Liver (tissue), 3 donors: ENCODE measurements around the gene SYNGR4.
"Not testable (repeated sequence)": the region's sequence is repeated elsewhere in the genome, so short reads cannot be mapped to it uniquely, and the experiment has no call there.

Experiments
- ATF3 ChIP-seq: IDR thresholded peaks from 2 replicates; pipeline ENCODE4 v1.6.1; 2016; ENCODE audit warnings: antibody characterized with exemption
- RAD21 ChIP-seq, 2 donors: IDR thresholded peaks; 2 replicates each; pipeline ENCODE4 v1.6.1; 2016; ENCODE audit warnings: antibody characterized with exemption in 2 of 2, mild to moderate bottlenecking in 2 of 2
- TAF1 ChIP-seq: conservative IDR thresholded peaks from 2 replicates; pipeline ENCODE4 v1.6.1; 2016; ENCODE audit warnings: antibody characterized with exemption, mild to moderate bottlenecking
- ZBTB33 ChIP-seq: IDR thresholded peaks from 2 replicates; pipeline ENCODE4 v1.6.1; 2016; ENCODE audit warnings: antibody characterized with exemption
- TF ChIP-seq, protein P1 (sequence below): IDR thresholded peaks from 2 replicates; pipeline ENCODE4 v1.6.1; 2016; ENCODE audit warnings: antibody characterized with exemption, mild to moderate bottlenecking
- TF ChIP-seq, protein P2 (sequence below): fragments of 150-350 bp; IDR thresholded peaks from 2 replicates; pipeline ENCODE4 v1.5.1; 2017; ENCODE audit warnings: improper control_type of control experiment, low read depth, low read length; ENCODE audit not compliant: missing input control
- donor health status: healthy.
- donor health status: healthy.

DNA sequence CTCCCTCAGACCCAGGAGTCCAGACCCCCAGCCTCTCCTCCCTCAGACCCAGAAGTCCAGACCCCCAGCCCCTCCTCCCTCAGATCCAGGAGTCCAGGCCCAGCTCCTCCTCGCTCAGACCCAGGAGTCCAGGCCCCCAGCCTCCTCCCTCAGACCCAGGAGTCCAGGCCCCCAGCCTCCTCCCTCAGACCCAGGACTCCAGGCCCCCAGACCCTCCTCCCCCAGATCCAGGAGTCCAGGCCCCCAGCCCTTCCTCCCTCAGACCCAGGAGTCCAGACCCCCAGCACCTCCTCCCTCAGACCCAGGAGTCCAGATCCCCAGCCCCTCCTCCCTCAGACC lies 27.8 kb downstream of the SYNGR4 start:
- TF ChIP-seq, protein P1, sequence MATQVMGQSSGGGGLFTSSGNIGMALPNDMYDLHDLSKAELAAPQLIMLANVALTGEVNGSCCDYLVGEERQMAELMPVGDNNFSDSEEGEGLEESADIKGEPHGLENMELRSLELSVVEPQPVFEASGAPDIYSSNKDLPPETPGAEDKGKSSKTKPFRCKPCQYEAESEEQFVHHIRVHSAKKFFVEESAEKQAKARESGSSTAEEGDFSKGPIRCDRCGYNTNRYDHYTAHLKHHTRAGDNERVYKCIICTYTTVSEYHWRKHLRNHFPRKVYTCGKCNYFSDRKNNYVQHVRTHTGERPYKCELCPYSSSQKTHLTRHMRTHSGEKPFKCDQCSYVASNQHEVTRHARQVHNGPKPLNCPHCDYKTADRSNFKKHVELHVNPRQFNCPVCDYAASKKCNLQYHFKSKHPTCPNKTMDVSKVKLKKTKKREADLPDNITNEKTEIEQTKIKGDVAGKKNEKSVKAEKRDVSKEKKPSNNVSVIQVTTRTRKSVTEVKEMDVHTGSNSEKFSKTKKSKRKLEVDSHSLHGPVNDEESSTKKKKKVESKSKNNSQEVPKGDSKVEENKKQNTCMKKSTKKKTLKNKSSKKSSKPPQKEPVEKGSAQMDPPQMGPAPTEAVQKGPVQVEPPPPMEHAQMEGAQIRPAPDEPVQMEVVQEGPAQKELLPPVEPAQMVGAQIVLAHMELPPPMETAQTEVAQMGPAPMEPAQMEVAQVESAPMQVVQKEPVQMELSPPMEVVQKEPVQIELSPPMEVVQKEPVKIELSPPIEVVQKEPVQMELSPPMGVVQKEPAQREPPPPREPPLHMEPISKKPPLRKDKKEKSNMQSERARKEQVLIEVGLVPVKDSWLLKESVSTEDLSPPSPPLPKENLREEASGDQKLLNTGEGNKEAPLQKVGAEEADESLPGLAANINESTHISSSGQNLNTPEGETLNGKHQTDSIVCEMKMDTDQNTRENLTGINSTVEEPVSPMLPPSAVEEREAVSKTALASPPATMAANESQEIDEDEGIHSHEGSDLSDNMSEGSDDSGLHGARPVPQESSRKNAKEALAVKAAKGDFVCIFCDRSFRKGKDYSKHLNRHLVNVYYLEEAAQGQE, result not testable (repeated sequence)
- TF ChIP-seq, protein P2, sequence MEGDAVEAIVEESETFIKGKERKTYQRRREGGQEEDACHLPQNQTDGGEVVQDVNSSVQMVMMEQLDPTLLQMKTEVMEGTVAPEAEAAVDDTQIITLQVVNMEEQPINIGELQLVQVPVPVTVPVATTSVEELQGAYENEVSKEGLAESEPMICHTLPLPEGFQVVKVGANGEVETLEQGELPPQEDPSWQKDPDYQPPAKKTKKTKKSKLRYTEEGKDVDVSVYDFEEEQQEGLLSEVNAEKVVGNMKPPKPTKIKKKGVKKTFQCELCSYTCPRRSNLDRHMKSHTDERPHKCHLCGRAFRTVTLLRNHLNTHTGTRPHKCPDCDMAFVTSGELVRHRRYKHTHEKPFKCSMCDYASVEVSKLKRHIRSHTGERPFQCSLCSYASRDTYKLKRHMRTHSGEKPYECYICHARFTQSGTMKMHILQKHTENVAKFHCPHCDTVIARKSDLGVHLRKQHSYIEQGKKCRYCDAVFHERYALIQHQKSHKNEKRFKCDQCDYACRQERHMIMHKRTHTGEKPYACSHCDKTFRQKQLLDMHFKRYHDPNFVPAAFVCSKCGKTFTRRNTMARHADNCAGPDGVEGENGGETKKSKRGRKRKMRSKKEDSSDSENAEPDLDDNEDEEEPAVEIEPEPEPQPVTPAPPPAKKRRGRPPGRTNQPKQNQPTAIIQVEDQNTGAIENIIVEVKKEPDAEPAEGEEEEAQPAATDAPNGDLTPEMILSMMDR, result not testable (repeated sequence)
- TF ChIP-seq RAD21 (IDR thresholded peaks at IDR 0.05); ATF3; ZBTB33; TAF1: not testable (repeated sequence)
